K562 (cell line): ENCODE results near the gene HPD. TPM values are rescaled to one million over a fixed set of nuclear protein-coding genes. Genes with fewer than 3 reads are reported as not detected.

Experiments
- ARID3B ChIP-seq: fragments of 250-450 bp; sonication (Bioruptor Pico); IDR thresholded peaks from 2 replicates; pipeline ENCODE4 v1.4.0; 2020; ENCODE audit warnings: borderline replicate concordance
- CBFA2T3 ChIP-seq: fragments of 450-650 bp; IDR thresholded peaks from 2 replicates; pipeline ENCODE4 v1.6.1; 2017
- CCAR2 ChIP-seq: fragments of 200-400 bp; formaldehyde crosslinking; IDR thresholded peaks from 2 replicates; pipeline ENCODE4 v1.6.1; 2017; ENCODE audit warnings: mild to moderate bottlenecking, low read depth, low read length
- DNMT1 ChIP-seq: fragments of 450-650 bp; IDR thresholded peaks from 2 replicates; pipeline ENCODE4 v1.6.1; 2016; ENCODE audit warnings: antibody characterized with exemption, mild to moderate bottlenecking
- FOXA1 ChIP-seq: fragments of 450-650 bp; IDR thresholded peaks from 2 replicates; pipeline ENCODE4 v1.6.1; 2016; ENCODE audit warnings: mild to moderate bottlenecking, borderline replicate concordance
- HBP1 ChIP-seq: fragments of 450-650 bp; formaldehyde crosslinking; IDR thresholded peaks from 2 replicates; pipeline ENCODE4 v1.4.0; 2022; ENCODE audit warnings: missing genetic modification characterization
- LEF1 ChIP-seq: fragments of 450-650 bp; IDR thresholded peaks from 2 replicates; pipeline ENCODE4 v1.6.1; 2016; ENCODE audit warnings: mild to moderate bottlenecking
- MAFF ChIP-seq: IDR thresholded peaks from 2 replicates; pipeline ENCODE4 v1.6.1; 2012; ENCODE audit warnings: low read length, improper control_type of control experiment
- PHB2 ChIP-seq: fragments of 450-650 bp; IDR thresholded peaks from 2 replicates; pipeline ENCODE4 v1.6.1; 2017; ENCODE audit warnings: low read depth
- SRSF3 ChIP-seq: fragments of 200-400 bp; formaldehyde crosslinking; IDR thresholded peaks from 2 replicates; pipeline ENCODE4 v1.6.1; 2016; ENCODE audit warnings: mild to moderate bottlenecking, low read length, moderate library complexity; ENCODE audit not compliant: insufficient read depth
- ZNF280A ChIP-seq: fragments of 450-650 bp; IDR thresholded peaks from 2 replicates; pipeline ENCODE4 v1.6.1; 2018; ENCODE audit warnings: mild to moderate bottlenecking, low read depth; ENCODE audit not compliant: partially characterized antibody
- ZNF778 ChIP-seq: fragments of 450-650 bp; formaldehyde crosslinking; IDR thresholded peaks from 2 replicates; pipeline ENCODE4 v1.4.0; 2020; ENCODE audit warnings: mild to moderate bottlenecking, moderate library complexity
- ZZZ3 ChIP-seq: fragments of 450-650 bp; IDR thresholded peaks from 2 replicates; pipeline ENCODE4 v1.6.1; 2016; ENCODE audit warnings: antibody characterized with exemption, mild to moderate bottlenecking, moderate library complexity
- polyA plus RNA-seq, 8 experiments: library from polyadenylated mRNA; depleted of rRNA in 4 of 8; stranded (reverse) in 5 of 8; unstranded in 3 of 8; fragments of >200 nt; fragmentation: Nextera tagmentation in 2 of 8; fragmentation: Illumina TruSeq in 1 of 8; extraction: Ambion mirVana in 2 of 8; extraction: Trizol in 1 of 8; gene quantifications; 2 replicates each; pipeline versions ENCODE4 v1.2.1 to v1.2.3, GENCODE V29; 2011 to 2014; ENCODE audit warnings: inconsistent platforms in 1 of 8, missing spikeins in 1 of 8
- total RNA-seq, 7 experiments: library from RNA; depleted of rRNA in 6 of 7; stranded (reverse); fragments of >200 nt in 6 of 7; fragmentation: Illumina TruSeq in 2 of 7; extraction: Trizol in 2 of 7; gene quantifications; 2 replicates each; pipeline versions ENCODE4 v1.2.1 to v1.2.3, GENCODE V29; 2011 to 2021; ENCODE audit warnings: low replicate concordance in 1 of 7
- TF ChIP-seq, protein P1 (sequence below): fragments of 450-650 bp; formaldehyde crosslinking; IDR thresholded peaks from 2 replicates; pipeline ENCODE4 v1.4.0; 2022; ENCODE audit warnings: missing genetic modification characterization

HPD gene
- total and polyA plus RNA-seq, 9 of the 15 experiments (the other 6 are each of a cell fraction or from before 2014, with no cell fraction given): 0.06 to 0.29 (median 0.07) TPM; not detected in 4

DNA sequence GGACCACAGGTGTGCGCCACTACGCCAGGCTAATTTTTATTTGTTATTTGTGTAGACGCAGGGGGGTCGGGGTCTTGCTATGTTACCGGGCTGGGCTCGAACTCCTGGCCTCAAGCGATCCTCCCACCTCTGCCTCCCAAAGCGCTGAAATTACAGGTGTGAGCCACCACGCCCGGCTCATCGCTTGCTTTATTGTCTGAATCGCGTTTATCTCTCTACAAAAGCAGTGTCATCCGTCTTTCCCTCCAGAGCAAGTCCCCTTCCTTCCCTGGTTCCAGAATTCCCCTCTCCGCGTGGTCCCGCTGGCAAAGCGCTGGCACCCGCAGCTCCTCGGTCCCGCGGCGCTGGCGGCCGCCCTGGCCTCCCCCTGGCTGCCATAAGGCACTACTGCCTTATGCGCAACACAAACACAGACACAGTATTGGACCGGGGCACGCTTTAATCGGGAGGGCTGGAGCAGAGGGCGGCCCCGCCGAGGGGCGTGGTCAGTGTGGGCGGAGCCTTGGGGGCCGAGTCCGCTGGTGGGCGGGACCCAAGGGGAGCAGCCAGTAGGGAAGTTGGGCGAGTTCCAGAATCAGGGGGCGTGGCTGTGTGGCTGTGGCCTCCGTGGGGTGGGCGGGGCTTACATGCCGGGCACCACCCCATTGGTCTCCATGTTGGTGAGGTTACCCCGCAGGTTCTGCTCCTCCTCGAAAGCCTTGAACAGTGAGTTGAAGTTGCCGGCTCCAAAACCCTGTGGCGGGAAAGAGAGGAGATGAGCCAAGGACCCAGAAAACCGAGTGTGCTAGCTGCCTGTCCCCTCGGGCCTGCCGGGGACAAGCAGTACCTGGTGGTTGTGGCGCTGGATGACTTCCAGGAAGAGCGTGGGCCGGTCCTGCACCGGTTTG is 19.3 kb downstream of the HPD start (continued):
- TF ChIP-seq ARID3B: no peak
- no peak for TF ChIP-seq HBP1 (CRISPR knock-in tag)
- no peak for TF ChIP-seq ZZZ3
- TF ChIP-seq, protein P1, sequence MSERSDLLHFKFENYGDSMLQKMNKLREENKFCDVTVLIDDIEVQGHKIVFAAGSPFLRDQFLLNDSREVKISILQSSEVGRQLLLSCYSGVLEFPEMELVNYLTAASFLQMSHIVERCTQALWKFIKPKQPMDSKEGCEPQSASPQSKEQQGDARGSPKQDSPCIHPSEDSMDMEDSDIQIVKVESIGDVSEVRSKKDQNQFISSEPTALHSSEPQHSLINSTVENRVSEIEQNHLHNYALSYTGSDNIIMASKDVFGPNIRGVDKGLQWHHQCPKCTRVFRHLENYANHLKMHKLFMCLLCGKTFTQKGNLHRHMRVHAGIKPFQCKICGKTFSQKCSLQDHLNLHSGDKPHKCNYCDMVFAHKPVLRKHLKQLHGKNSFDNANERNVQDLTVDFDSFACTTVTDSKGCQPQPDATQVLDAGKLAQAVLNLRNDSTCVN (CRISPR knock-in tag): no peak
- no peak for TF ChIP-seq CBFA2T3
- no peak for TF ChIP-seq CCAR2
- no peak for TF ChIP-seq DNMT1
- no peak for TF ChIP-seq SRSF3
- no peak for TF ChIP-seq PHB2
- TF ChIP-seq LEF1: no peak
- no peak for TF ChIP-seq ZNF778 (CRISPR knock-in tag)
- TF ChIP-seq FOXA1: no peak
- TF ChIP-seq ZNF280A: no peak
- no peak for TF ChIP-seq MAFF
